ENCODE results near the gene IL34. TPM values are rescaled to one million over a fixed set of nuclear protein-coding genes. Genes with fewer than 3 reads are reported as not detected.
"Not testable (repeated sequence)": the region's sequence is repeated elsewhere in the genome, so short reads cannot be mapped to it uniquely, and the experiment has no call there.

IL34 gene
- total RNA-seq, 1 donor from 2014 or later = 1.4 TPM

DNA sequence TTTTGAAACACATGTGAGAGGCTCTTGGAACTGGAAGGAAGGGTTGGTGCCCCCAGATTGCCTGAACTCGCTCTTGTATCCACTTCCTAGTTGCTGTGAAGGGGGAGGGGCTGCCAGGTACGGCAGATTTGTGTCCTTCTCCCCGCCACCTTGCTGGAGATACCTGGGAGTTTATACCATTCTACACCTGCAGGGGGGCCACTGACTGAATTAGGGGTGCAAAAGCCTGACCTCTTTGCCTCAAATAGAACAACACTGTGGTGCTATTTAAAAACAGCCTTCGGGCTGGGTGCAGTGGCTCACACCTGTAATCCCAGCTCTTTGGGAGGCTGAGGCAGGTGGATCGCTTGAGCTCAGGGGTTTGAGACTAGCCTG, 35.1 kb upstream of the IL34 start:
- Mint-ChIP-seq H3K27ac (no peak overlapping the region), H3K36me3 (no peaks in the 10 kb centered on the region), H3K27me3 (ENCODE audit: low read depth) (no peaks in the 10 kb centered on the region), H3K4me1 (peaks cover 10% of the 10 kb centered on the region), H3K4me3 (no peak overlapping the region), H3K9me3 (no peaks in the 10 kb centered on the region)
- TF ChIP-seq, protein P1, sequence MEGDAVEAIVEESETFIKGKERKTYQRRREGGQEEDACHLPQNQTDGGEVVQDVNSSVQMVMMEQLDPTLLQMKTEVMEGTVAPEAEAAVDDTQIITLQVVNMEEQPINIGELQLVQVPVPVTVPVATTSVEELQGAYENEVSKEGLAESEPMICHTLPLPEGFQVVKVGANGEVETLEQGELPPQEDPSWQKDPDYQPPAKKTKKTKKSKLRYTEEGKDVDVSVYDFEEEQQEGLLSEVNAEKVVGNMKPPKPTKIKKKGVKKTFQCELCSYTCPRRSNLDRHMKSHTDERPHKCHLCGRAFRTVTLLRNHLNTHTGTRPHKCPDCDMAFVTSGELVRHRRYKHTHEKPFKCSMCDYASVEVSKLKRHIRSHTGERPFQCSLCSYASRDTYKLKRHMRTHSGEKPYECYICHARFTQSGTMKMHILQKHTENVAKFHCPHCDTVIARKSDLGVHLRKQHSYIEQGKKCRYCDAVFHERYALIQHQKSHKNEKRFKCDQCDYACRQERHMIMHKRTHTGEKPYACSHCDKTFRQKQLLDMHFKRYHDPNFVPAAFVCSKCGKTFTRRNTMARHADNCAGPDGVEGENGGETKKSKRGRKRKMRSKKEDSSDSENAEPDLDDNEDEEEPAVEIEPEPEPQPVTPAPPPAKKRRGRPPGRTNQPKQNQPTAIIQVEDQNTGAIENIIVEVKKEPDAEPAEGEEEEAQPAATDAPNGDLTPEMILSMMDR (IDR thresholded peaks at IDR 0.05; ENCODE audit: unreplicated experiment) = no peak
- no peak for DNase-seq (ENCODE audit: low spot score in 2 of 2, unreplicated experiment in 2 of 2)

DNA sequence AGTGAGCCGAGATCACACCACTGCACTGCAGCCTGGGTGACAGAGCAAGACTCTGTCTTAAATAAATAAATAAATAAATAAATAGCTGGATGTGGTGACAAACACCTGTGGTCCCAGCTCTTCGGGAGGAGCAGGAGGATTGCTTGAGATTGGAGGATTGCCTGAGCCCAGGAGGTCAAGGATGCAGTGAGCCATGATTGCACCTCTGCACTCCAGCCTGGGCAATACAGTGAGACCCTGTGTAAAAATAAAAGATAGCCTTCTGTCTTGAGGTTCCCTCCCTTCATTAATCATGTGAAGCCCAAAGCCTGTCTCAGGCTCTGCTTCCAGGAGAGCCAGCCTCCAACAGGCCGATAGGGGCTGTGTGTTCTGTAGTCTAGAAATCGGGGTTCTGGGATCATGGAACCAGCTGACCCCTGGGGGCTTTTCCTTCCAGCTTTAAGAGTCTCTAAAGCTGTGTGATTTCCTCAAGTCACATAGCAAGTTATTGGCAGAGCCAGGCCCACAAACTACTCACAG, 34.5 kb upstream of the IL34 start:
- no peak overlapping the region for H3K4me3 Mint-ChIP-seq

DNA sequence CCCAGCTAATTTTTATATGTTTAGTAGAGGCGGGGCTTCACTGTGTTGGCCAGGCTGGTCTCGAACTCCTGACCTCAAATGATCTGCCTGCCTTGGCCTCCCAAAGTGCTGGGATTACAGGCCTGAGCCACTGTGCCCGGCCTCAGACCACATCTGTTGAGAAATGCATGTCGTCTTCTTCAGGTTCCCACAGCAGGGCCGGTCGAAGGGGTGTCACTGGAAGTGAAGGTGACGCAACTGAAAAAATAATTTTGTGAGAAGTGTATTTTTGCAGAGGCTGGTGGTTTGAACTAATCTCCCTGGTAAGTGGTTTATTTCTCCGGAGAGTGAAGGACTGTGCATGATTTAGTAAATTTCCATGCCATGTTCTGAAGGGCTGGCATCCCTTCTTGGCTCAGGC, 33.4 kb upstream of the IL34 start:
- DNase-seq (ENCODE audit: low spot score in 2 of 2, unreplicated experiment in 2 of 2) = no peak
- no peak overlapping the region for H3K4me3 Mint-ChIP-seq

More for the DNA sequence above, 34.5 kb upstream of the IL34 start:
- Mint-ChIP-seq H3K36me3 (no peaks in the 10 kb centered on the region), H3K4me1 (peaks cover 10% of the 10 kb centered on the region), H3K9me3 (no peaks in the 10 kb centered on the region), H3K27me3 (ENCODE audit: low read depth) (no peaks in the 10 kb centered on the region), H3K27ac (no peak overlapping the region)
- TF ChIP-seq, protein P1 (IDR thresholded peaks at IDR 0.05; ENCODE audit: unreplicated experiment) = no peak
- DNase-seq (ENCODE audit: low spot score in 2 of 2, unreplicated experiment in 2 of 2) = no peak

DNA sequence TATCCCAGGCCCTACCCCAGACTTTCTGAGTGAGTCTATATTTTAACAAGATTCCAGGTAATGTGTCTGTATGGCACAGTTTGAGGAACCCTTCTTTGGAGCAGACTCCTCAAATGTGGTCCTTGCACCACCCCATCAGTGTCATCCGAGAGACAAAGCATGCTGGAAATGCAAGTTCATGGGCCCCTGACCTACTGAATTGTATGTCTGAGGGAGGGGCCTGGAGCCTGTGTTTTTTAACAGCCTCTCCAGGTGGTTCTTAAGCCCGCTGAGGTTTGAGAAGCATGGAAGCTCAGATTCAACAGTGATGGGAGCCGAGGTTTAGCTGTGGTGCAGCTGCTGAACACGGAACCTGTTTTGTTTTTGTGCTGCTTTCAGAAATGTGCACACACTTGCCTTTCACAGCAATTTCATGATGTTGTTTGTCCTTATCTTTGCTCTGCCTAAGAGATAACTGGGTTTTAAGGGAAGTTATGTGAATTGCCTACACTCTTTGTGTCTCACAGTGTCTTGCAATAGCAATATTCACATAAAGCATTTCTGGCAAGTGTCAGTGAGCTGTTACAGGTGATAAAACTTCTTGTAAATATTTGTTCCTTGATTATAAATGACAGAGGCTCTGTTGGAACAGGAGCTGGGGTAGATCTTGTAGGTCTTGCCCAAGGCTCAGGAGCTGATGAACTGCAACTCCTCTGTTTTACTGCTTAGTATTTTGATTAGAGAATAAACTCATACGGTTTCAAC, 32.0 kb upstream of the IL34 start:
- TF ChIP-seq, protein P1 (IDR thresholded peaks at IDR 0.05; ENCODE audit: unreplicated experiment) = no peak
- Mint-ChIP-seq H3K36me3 (no peaks in the 10 kb centered on the region), H3K27me3 (ENCODE audit: low read depth) (peaks cover 15% of the 10 kb centered on the region), H3K4me3 (no peak overlapping the region), H3K27ac (no peak overlapping the region), H3K9me3 (no peaks in the 10 kb centered on the region), H3K4me1 (peaks cover 10% of the 10 kb centered on the region)
- no peak for DNase-seq (ENCODE audit: low spot score in 2 of 2, unreplicated experiment in 2 of 2)

More for the DNA sequence above, 33.4 kb upstream of the IL34 start:
- no peaks in the 10 kb centered on the region for H3K9me3 Mint-ChIP-seq
- no peaks in the 10 kb centered on the region for H3K36me3 Mint-ChIP-seq
- H3K27ac Mint-ChIP-seq = no peak overlapping the region
- peaks cover under 1% of the 10 kb centered on the region for H3K27me3 Mint-ChIP-seq (ENCODE audit: low read depth)
- TF ChIP-seq, protein P1 (IDR thresholded peaks at IDR 0.05; ENCODE audit: unreplicated experiment) = no peak
- H3K4me1 Mint-ChIP-seq = peaks cover 10% of the 10 kb centered on the region

DNA sequence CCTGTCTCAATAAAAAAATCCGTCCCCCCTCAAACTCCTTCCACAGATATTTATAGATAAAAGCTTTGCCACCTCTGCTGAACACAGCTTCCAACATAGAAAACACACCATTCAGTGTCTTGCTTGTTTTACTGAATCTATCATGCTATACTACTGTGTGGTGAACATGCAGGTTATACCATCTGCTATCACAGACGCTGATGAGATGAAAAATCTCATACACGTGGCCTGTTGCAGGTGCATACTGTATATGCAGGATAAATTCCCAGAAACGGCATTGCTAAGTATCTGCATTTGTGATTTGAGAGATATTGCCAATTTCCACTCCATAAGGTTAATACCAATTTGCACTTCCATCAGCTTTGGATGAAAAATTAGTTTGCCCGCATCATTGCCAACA, 30.4 kb upstream of the IL34 start:
- Mint-ChIP-seq H3K27ac (no peak overlapping the region), H3K9me3 (no peaks in the 10 kb centered on the region), H3K4me3 (no peak overlapping the region), H3K36me3 (no peaks in the 10 kb centered on the region), H3K27me3 (ENCODE audit: low read depth) (peaks cover 31% of the 10 kb centered on the region), H3K4me1 (peaks cover 14% of the 10 kb centered on the region)
- TF ChIP-seq, protein P1 (IDR thresholded peaks at IDR 0.05; ENCODE audit: unreplicated experiment) = no peak
- no peak for DNase-seq (ENCODE audit: low spot score in 2 of 2, unreplicated experiment in 2 of 2)

- Mint-ChIP-seq H3K27me3 (ENCODE audit: low read depth) (peaks cover 80% of the 10 kb centered on the region), H3K4me1 (peaks cover 14% of the 10 kb centered on the region)
- H3K4me3 Mint-ChIP-seq; H3K9me3 Mint-ChIP-seq; DNase-seq (ENCODE audit: low spot score in 2 of 2, unreplicated experiment in 2 of 2); H3K27ac Mint-ChIP-seq; H3K36me3 Mint-ChIP-seq: not testable (repeated sequence)
Measured at GRCh38 chr16:70621864-70622263, 24.5 kb upstream of the IL34 start.

Measured in mesothelial cell of epicardium (in vitro differentiated cells).